MM.1S (cell line): Measurements from ENCODE around the gene PDZRN4.

Experiments
- CTCF ChIP-seq: fragments of 300-600 bp; sonication (generic); IDR thresholded peaks from 2 replicates; pipeline ENCODE4 v1.5.1; 2016; ENCODE audit warnings: antibody characterized with exemption, low read length, mixed read lengths
- EZH2 ChIP-seq: fragments of 300-600 bp; sonication (generic); optimal IDR thresholded peaks from 2 replicates; pipeline ENCODE3; 2017; ENCODE audit warnings: low read depth, mild to moderate bottlenecking, antibody characterized with exemption, low read length, mixed read lengths
- EZH2phosphoT487 ChIP-seq: fragments of 300-600 bp; sonication (generic); IDR thresholded peaks from 2 replicates; pipeline ENCODE4 v1.6.1; 2018; ENCODE audit warnings: antibody characterized with exemption, low read length

GRCh38 chr12:41577995-41578394, 389.9 kb downstream of the PDZRN4 start:
- TF ChIP-seq CTCF (no peak), EZH2 (no peak), EZH2phosphoT487 (no peak)
